Adrenal gland (tissue), 5 donors: ENCODE measurements around the gene P2RX2.

Source experiments
- CTCF ChIP-seq, 6 experiments: fragments of 450-650 bp in 4 of 6; fragments of 200-600 bp in 2 of 6; sonication (generic) in 1 of 6; IDR thresholded peaks; 1 replicate in 5 of 6; 2 replicates in 1 of 6; pipeline versions ENCODE4 v1.5.1 to v1.8.0; 2016 to 2021; ENCODE audit warnings: antibody characterized with exemption in 6 of 6, mild to moderate bottlenecking in 2 of 6, moderate library complexity in 1 of 6
- POLR2A ChIP-seq, 2 donors: fragments of 450-650 bp; IDR thresholded peaks; one replicate each; pipeline ENCODE4 v1.6.1; 2017; ENCODE audit warnings: antibody characterized with exemption in 2 of 2, mild to moderate bottlenecking in 2 of 2, moderate library complexity in 1 of 2
- donor health status: DM: no; HTN: no; CAD: no.

- TF ChIP-seq CTCF (IDR thresholded peaks at IDR 0.05): no peak
- TF ChIP-seq POLR2A (IDR thresholded peaks at IDR 0.05): no peak
Measured at GRCh38 chr12:132623072-132623869, 4.7 kb downstream of the P2RX2 start.
